ENCODE data around the gene MUSTN1.

MUSTN1 gene

DNA sequence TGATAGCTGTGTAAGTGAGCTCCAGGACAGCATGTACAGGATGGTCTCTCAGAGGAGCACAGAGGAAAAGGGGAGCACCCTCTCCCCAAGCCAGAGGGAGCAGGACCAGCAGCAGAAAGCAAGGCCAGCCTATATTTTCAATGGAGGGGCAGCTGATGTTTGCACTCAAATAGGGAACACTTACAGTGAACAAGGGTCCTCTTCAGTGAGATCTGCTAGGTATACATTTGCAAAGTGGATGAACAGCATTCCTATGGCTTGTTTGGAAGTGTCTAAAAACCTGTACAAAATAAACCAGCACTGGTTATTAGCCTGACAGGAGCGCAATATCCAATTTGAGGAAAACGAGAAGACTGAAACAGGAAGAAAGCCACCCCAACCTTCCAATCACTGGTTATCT lies 17.6 kb upstream of the MUSTN1 start:
- DNase-seq (ENCODE audit: low read depth in 2 of 2): no peak

DNA sequence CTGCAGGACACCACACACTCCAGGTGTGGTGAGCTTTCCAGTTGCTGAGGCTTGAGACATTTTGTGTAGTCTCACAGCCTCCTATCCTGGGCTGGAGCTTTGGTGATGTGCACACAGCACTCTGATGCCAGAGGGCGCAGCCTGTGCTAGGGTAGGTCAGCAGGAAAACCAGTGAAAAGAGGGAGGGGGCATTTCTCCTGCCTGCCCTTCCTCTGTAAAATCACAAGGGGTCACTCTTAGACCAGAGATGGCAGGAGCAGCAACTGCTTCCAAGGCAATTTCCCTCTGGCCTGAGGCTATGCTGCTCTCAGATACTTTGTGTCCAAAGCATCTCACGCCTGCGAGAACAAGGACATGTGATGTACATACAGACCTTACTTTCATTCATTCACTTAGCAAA lies 16.5 kb upstream of the MUSTN1 start:
- DNase-seq (ENCODE audit: low read depth in 2 of 2): no peak

DNA sequence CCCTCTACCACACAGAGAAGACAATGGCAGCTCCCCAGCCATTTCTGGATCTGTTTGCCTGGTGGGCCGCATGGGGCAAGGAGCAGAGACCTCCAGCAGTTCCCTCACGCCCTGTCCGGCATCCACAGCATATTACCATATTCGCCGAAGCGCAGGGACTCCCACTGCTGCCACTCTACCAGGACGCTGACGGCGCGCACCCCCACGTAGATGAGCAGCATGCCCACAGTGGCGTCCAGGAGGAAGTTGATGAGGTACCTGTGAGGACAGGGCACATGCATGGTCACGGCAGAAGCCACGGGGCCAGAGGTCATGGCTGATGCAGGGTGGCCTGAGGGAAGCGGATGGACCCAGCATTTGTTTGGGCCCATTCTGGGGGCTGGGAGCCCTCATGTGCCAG lies 14.8 kb upstream of the MUSTN1 start:
- no peak for DNase-seq (ENCODE audit: low read depth in 2 of 2)

DNA sequence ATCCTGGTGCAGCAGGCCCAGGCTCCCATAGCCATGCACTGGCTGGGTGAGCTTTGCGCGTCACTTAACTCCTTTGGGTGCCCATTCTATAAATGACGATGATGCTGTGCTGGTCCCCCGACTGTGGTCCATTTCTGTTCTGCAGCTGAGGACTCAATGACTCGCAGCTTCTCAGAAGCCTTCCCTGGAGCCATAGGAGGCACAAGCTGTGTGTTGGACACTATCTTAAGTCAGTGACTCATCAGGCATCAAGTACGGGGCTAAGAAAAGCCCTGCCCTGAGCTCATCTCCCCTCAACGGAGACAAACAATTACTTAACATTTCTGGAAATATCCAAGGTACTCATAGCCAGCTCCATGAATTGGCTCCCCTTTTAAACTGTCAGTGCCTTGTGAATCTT lies 13.8 kb upstream of the MUSTN1 start:
- peak; percentile 29 to 31 for DNase-seq (ENCODE audit: low read depth in 2 of 2)

DNA sequence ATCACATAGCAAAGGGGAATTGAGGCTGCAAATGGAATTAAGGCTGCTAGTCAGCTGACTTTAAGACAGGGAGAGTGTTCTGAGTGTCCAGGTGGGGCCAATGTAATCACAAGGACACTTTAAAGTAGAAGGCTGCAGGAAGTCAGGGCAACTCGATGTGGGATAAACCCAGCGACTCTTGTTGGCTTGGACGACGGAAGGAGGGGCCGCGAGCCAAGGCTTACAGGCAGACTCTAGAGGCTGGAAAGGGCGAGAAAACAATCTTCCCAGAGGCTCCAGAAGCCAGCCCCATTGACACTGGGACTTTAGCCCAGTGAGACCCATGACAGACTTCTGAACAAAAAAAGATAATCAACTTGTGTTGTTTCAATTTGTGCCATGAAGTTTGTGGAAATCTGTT lies 12.9 kb upstream of the MUSTN1 start:
- DNase-seq (ENCODE audit: low read depth in 2 of 2): no peak

DNA sequence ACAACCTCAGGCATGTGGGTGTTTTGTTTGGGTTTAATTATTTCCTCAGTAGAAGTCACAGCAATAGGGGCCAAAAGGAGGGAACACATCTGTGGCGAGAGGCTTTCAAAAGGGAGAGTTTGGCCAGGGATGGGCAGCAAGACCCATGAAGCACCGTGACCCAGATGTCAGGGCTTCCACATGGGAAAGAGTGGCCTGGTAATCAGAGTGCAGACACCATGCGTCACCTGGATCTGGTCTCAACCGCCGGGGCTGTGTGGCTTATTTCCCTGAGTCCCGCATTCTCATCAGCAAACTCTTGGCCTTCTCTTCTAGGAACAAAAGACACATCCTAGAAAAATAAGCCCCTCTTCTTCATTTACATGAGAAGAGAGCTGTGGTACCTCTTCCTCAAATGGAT lies 12.4 kb upstream of the MUSTN1 start:
- no peak for DNase-seq (ENCODE audit: low read depth in 2 of 2)

DNA sequence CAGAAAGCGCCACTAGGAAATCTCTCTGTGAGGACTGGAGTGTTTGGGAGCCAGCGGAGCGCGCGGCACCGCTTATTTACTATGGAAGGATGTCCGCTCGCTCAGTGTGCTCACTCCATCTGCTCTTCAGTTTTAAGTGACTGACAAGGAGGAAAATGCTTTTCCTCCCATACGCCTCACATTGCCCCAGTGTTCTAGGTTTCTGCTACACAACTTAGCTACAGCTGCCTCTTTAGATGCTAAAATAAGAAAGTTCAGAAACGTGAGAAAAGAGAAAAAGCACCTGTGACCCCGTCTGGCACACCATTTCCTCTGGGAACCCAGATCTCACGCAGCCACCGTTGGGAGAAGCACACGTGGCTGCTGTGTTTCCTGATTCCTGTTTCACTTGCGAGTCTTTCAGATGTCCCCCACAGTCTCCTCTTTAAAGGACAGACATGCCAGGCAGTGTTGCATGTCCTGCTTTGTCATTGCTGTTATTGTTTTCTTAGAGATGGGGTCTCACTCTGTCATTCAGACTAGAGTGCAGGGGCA lies 11.7 kb upstream of the MUSTN1 start:
- no peak for DNase-seq (ENCODE audit: low read depth in 2 of 2)

DNA sequence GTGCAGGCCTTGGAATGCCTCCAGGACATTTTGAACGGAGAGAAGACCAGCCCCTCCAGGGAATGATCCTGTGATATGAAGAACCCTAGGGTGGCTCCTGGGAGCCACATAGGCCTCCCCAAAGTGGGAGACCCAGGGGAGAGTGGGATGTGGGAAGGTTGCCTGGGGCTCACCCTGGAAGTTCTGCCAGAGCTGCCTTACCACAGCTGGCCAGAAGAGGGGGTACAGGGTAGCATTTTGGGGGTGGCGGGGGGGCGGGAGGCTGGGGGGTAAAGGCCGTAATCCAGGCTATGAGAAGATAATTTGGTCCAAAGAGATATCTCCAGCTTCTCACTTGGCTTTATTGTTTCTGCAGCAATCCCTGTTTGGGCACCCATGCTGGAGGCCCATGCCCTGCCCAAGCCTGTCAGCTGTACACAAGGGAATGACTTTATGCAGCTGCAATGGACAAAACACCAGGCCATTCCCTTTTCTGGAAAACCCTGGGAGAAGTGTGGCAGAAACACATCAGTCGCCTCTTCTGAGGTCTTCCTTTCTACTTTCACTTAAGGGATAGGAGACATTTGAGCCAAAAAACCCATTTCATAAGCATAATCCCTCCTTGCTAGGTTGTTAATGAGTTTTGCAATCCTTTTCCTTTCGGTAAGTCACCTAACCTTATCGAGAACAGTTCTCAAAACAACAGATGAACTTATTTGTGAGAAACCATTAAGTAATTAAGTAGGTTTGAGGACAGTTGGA lies 11.0 kb upstream of the MUSTN1 start:
- no peak for DNase-seq (ENCODE audit: low read depth in 2 of 2)

DNA sequence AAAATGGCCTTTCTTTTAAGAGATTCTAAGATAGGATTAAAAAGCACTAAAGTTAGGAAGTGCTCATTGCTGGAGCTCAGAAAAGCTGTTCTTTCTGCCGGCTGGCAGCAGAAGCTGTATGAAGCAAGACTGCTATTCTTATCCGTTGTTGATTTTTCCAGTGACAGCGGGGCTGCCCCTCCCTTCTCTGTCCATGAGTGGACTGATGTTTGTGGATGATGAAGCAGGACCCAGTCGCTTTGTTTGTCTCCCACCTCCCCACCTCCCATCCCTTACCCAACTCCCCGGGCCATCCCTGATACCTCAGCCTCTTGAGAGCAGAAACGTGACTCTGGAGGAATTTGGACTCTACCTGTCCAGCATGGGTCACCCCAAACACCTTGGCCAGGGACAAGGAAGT lies 10.3 kb upstream of the MUSTN1 start:
- DNase-seq (ENCODE audit: low read depth in 2 of 2): no peak

DNA sequence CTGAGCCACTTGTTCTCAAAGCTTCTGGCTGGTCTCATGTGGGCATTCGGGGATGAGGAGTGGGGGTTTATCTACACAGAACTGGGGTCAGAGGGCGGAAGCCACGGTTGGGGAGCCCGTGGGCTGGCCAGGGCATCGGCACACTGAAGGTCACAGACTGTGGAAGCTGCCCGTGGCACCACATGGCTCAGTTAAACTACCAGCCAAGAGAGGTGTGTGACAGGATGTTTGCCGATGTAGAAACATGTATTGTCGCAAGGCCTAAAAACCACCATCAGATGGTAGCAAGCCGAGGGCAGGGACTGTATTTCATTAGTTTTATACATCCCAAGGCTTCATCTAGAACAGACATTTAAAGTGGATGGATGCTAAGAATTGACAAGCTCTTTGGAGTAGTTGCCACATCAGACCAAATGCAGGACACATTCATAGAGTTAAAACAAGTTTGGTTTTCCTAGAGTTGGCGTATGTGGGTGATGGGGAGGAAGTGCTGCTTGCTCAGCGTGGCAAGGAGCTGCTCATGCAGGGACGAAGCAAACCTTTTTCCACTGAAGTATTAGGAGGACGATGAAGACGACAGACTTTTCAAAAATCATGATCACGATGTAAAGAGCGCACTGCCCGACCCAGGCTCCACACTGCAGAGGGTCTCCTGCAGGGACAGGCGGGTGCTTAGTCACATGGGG lies 9.6 kb upstream of the MUSTN1 start:
- DNase-seq (ENCODE audit: low read depth in 2 of 2): no peak

DNA sequence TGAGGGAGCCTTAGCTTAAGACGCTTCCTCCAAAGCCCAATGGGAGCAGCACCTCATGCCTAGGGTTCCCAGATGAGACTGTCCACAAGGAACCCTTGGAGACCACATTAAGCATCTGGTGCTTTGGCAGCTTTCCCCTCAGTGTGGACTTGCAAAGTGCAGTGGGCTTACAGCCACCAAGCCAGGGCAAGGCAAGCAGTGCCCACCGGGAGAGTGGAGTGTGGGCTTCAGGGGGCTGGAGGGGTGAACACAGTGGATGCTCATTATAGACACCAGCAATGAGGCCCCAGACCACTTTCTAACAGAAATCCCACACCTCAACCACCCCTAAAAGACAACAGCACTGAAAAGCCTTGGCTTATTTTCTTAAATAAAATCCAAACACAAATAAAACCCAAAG lies 9.1 kb upstream of the MUSTN1 start:
- DNase-seq (ENCODE audit: low read depth in 2 of 2): no peak

DNA sequence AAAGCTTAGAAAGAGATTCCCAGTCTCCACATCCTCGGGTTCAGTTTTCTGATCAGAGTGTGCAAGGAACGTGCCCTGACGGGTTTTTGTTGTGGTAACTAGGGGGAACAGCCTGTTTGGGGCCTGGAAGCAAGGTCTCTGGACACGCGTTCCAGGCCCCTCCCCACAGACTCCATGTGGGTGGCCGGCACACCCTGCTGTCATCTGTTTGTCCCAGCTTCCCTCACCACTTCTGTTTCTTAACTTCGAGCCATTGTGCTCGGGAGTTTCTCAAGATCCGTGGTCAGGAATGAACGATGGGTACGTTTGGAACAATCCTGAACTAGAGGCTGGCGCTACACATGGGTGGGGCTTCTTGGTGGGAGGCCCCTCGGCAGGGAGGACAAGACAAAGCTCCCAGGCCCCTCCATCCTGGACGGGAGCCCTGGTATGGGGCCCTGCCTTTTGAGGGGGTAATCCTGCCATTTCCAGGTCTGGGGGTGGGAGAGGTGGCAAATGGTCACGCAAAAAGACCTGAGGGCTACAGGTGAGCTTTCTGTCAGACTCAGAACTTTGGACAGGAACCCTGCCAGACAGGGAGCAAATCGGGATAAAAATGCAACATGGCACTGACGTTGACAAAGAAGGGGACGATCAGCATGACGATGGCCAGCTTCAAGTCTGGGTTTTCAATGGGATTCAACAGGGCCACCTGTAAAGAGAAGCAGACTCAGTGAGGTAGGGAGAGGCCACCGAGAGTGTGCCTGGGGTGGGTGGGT lies 8.5 kb upstream of the MUSTN1 start:
- no peak for DNase-seq (ENCODE audit: low read depth in 2 of 2)

DNA sequence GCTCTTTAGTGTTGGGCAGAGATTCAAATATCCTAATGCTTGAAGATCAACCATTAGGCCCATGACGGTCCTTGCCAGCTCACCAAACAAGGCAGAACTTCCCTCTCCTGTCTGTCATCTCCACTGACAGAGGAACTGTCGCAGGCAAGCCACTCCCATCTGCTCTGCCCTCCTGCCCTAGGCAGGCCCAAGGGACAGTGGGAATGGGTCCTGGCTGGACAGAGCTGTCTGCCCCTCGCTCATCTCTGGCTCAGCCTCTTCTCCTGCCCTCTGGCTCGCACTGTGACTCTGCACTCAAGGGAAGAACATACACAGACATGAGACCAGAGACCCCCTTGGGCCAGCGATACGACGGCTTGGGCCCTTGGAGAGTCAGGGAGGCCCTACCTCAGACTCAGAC lies 7.6 kb upstream of the MUSTN1 start:
- no peak for DNase-seq (ENCODE audit: low read depth in 2 of 2)

DNA sequence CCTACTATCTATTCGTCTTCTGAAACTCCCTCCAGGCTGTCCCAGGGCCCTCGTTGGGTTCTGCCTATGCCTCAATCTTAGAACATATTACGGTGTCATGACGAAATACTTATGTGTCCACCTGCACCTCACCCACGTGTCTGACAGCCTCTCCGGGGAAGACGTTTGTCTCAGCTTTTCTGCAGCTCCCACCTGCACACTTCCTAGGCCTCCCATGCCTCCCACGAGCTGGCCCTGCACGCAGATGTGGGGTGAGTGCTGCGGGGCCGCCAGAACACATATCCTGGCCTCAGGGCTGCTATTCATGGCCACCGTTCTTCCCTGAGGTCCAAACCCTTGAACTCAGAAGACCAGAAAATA lies 7.1 kb upstream of the MUSTN1 start:
- no peak for DNase-seq (ENCODE audit: low read depth in 2 of 2)

DNA sequence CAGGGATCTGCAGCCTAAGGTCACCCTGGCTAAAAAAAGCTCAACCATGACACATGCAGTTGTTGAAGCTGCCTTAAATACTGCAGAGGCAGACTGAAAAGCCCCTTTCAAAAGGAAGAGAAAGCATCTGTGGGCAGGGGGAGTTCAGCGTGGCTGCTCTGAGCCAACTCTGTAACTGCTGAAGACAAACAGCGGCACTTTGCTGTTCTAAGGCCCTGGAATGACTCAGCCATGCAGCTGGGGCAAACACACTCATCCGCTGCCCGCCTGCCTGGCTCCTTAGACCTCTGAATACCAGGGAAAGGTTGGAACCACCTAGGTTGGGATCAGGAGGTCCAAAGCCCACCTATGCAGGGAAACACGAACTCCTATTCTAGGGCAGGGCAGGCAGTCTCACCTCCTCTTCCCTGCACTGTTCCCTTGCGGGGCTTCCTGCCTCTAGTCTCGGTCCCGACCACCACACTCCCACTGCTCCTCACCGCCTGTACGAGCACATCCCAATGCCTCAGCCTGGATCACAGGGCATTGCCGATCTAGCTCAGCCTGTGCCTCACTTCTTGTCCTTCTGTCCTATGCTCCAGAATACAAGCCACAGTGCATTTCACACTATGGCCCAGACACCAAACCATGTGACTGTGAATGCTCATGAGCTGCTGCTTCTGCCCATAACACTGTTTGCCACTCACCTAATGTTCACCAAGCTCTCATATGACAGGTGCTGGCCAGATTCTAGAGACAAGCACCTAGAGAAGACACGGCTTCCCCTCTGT lies 6.6 kb upstream of the MUSTN1 start:
- no peak for DNase-seq (ENCODE audit: low read depth in 2 of 2)

DNA sequence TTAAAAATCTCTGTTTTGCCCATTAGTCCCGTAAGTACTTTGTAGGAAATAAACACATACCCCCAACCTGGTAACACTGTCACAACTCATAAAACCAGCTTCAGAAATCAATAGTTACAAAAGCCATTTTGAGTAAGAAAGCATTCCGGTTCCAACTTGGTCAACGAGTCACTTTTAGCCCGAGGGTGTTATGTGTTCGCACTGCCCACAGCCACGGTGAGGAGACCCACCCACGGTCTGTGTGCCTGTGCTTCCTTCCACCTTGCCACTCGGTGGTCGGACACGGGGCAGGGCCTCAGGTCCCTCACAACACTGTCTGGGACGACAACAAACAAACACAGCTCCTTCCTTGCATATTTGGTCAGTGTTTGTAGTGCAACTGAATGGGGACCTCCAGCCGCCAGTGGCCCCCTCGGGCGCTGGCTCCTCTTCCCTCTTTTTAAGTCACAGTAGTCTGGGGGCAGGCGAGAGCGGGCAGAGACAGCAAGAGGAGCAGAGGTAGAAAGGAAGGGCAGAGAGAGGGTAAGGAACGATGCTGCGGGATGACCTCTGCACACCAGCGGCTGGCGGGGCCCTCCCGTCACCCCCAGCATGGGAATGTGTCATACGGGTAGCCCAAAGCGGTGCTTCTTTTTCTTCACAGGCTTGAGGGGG lies 5.2 kb upstream of the MUSTN1 start:
- DNase-seq (ENCODE audit: low read depth in 2 of 2): no peak

DNA sequence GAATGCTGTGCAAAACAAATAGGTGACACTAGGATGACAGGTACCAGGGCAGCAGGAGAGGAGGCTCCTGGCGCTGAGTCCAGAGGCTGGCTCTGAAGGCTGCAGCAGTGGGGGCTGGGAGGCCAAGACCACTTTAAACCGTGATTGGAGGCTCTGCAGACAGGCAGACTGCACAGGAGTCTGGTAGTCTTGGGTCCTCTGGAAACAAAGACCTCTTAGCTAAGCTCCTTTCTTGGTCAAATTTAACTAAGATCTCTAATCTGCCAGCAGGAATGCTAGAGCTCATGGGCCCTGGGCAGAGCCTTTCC lies 4.4 kb upstream of the MUSTN1 start:
- DNase-seq (ENCODE audit: low read depth in 2 of 2): no peak

DNA sequence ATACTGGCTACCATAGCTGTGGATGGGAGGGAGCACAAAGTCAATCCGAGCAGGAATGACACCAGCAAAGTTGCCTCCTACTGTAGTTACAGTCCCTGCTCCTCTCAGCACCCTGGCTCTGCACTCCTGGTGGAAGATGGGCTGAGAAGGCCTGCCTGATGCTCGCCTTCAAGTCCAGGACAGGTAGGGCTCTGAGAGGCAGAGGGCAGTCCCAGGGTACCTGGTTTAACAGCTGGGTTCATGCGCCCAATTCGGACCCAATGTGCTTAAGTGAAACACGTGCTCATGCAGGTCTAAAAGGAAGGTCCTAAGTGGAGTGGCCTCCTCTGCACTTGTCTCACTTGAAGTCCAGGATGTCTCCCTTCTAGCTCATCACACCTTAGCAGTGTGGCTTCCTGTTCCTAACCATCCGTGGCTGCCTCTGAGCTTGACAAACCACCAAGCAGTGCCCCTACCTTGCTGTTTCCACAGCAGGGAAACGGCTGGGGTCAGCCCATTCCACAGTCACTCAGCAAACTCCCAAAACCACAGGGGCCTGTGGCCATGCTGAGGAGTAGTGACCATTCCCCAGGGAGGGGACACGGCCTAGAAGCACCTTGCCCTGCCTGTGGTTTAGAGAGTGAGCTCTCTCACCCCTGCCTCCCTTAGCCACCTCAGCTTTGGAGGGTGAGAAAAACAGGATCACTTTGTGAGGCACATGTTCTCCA lies 3.9 kb upstream of the MUSTN1 start:
- no peak for DNase-seq (ENCODE audit: low read depth in 2 of 2)

DNA sequence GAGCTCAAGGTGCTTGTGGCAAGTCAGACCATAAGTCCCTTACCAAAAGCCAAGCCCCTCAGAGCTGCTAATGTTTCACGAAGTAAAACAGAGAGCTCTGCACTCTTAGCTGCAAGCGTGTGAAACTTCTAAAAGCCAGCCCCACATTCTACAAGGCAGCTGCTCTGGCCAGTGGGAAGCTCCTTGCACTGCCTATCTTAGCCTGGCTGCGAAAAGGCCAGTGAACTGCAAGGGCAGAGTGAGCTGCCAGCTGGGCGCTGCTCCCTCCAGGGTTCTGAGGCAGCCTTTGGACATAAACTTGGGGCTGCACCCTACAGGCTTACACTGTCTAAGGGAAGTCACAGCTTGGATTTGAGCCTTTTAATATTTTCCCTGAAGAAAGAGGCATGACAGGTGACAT lies 2.2 kb upstream of the MUSTN1 start:
- no peak for DNase-seq (ENCODE audit: low read depth in 2 of 2)

DNA sequence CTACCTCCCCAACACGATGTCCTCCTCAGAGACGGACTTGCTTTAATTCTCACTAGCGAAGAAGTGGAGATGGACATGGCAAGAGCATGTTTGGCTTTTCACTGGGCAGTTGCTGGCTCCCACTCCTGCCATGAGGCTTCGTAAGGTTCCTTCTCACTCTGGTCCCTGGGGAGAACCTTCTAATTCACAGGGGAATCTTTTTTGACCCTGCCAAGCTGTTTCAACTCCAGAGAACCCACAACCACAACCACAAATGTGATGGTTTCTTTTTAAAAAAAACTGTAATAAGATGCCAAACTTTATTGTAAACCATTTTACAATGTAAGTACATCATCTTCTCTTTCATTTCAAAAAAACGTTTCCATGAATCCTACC lies 1.6 kb upstream of the MUSTN1 start:
- no peak for DNase-seq (ENCODE audit: low read depth in 2 of 2)
